Anterior cingulate cortex (tissue), 58 donors: ENCODE data around the gene FANCG.

Source experiments
- DNase-seq, 58 donors: peaks; one replicate each; lab custom pipeline; 2025; lab: John Stamatoyannopoulos, UW

FANCG gene

GRCh38 chr9:35029241-35029640, 50.5 kb downstream of the FANCG start:
- DNase-seq: no peak

- no peak for DNase-seq
Observed at GRCh38 chr9:35028341-35028740, 51.4 kb downstream of the FANCG start.

GRCh38 chr9:35027860-35028259, 51.9 kb downstream of the FANCG start:
- DNase-seq: no peak

- no peak for DNase-seq
Observed at GRCh38 chr9:35027374-35027773, 52.4 kb downstream of the FANCG start.

- DNase-seq: no peak
Observed at GRCh38 chr9:35026671-35027070, 53.1 kb downstream of the FANCG start.
